Cardiac fibroblast (primary cell): ENCODE measurements around the gene GPR142.

Experiments
- DNase-seq, 2 donors: peaks; one replicate each; pipeline versions ENCODE4 v3.0.0 to v3.0.0-alpha.2; 2010; ENCODE audit warnings: low read depth in 2 of 2
- H3K4me3 ChIP-seq, 2 donors: replicated peaks in 1 of 2; 1 replicate in 1 of 2; 2 replicates in 1 of 2; pipeline ENCODE4 v1.5.1; 2011; ENCODE audit warnings: low read depth in 2 of 2, low read length in 2 of 2, mild to moderate bottlenecking in 2 of 2, moderate library complexity in 1 of 2
- TF ChIP-seq, protein P1 (sequence below): IDR thresholded peaks from one replicate; pipeline ENCODE4 v1.5.1; 2011; ENCODE audit warnings: low read depth, mild to moderate bottlenecking, low read length, inconsistent platforms

GPR142 gene

GRCh38 chr17:74335529-74336062, 31.7 kb upstream of the GPR142 start:
- no peak overlapping the region for H3K4me3 ChIP-seq
- TF ChIP-seq, protein P1, sequence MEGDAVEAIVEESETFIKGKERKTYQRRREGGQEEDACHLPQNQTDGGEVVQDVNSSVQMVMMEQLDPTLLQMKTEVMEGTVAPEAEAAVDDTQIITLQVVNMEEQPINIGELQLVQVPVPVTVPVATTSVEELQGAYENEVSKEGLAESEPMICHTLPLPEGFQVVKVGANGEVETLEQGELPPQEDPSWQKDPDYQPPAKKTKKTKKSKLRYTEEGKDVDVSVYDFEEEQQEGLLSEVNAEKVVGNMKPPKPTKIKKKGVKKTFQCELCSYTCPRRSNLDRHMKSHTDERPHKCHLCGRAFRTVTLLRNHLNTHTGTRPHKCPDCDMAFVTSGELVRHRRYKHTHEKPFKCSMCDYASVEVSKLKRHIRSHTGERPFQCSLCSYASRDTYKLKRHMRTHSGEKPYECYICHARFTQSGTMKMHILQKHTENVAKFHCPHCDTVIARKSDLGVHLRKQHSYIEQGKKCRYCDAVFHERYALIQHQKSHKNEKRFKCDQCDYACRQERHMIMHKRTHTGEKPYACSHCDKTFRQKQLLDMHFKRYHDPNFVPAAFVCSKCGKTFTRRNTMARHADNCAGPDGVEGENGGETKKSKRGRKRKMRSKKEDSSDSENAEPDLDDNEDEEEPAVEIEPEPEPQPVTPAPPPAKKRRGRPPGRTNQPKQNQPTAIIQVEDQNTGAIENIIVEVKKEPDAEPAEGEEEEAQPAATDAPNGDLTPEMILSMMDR = no peak
- DNase-seq = no peak

- DNase-seq = no peak
- no peak overlapping the region for H3K4me3 ChIP-seq
- TF ChIP-seq, protein P1 = no peak
Measured at GRCh38 chr17:74336307-74336706, 31.0 kb upstream of the GPR142 start.

DNA sequence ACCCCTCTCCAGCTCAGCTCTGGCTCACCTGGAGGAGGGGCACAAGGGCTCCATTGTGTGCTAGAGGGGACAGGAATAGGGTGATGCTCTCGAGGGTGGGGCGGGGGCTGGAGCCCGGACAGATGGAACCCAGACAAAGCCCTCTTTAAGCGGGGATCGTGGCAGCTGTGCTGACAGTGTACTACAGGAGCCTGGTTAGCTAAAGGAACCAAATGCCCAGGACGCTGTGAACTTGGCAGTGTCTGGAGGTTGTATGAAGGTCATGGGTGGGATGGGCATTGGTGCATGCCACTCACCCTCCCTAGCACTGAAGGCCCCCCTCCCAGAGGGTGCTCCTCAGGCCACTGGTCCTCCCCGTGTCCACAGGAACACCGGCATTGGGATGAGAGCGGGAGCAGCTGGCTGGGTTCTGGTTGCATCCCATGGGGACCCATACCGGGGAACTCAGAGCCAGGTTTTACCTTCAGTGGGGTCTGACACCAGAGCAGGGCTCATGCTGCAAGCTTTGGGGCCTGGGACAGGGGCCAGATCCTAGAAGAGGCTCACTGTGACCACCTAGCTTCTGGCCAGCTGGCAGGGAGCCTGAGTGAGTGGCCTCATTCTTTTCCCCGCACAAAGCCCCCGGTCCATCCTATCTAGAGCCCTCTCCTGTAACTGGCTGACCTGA, 29.3 kb upstream of the GPR142 start:
- H3K4me3 ChIP-seq = no peak overlapping the region
- TF ChIP-seq, protein P1 = no peak
- no peak for DNase-seq

DNA sequence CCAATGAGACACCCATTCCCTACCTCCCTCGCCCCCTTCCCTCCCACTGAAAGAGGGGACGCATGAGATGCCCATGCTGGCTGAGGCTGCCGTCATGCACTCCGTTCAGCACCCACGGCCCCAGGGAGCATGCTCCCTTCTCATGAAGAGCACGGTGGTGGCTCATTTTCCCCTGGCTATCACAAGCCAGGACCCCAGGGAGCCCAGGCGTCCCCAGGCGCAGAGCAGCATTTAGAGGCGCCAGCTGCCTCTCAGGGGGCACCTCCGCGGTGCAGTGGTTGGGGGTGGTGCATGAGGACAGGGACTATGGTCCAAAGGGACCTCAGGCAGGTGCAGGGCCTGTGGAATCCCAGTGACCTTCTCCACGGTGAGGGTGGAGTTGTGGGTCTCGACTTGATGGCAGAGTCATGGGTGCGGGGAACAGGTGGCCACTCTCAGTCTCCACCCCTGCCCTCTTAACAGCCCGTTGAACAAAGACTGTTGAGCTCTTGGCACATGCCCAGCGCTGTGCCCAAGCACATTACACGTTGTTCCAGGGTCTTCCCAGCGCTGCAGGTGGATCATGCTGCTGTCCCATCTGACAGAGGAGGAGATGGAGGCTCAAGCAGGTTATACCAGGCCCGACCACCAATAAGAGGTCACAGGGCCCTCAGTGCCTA, 27.6 kb upstream of the GPR142 start:
- H3K4me3 ChIP-seq = no peak overlapping the region
- TF ChIP-seq, protein P1 = no peak
- no peak for DNase-seq

DNA sequence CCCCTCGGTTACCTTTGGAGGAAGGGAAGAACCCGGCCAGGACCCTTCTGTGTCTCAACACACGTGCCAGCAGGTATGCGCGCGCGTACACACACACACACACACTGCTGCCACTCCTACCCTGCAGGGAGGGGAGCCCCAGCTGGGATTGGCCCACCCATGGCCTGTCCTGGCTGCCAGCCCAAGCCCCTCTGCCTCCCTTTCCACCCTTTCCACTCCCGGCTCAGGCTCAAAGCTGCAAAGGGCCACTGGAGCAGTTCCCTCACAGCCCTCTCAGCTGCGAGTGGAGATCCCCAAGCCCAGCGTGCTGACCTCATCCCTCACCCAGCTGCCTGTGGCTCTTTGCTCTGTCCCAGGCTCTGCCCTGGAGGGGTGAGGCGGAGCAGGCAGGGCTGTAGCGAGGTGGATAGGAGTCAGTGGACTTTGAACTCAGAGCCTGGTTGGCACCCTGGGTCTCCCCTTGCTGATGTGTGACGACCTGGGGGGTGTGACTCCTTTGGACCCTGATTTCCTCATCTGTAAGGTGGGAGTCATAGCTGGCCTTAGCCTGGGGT, 26.8 kb upstream of the GPR142 start:
- TF ChIP-seq, protein P1 = no peak
- no peak for DNase-seq
- no peak overlapping the region for H3K4me3 ChIP-seq

DNA sequence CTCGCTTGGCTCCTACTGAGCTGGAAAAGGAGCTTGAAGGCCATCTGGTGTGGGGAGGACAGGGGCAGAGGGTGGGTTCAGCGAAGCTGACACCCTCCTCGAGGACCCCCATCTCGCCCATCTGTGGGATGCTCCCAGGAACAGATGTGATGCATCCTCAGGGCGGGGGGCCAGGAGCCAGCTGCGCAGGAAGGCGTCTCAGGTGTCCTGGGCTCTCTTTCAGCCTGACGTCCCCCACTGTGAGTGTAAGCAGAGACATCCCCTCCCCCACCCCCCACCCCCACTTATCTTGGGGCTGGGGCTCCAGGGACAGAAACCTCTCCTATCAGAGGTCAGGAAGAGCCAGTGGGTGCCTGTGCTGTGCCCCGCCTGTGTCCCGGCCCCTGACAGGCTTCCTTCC, 25.1 kb upstream of the GPR142 start:
- no peak for DNase-seq
- TF ChIP-seq, protein P1 = no peak
- no peak overlapping the region for H3K4me3 ChIP-seq
